TTC549 (cell line): ENCODE data around the gene MNT.
"Not testable (repeated sequence)": the region's sequence is repeated elsewhere in the genome, so short reads cannot be mapped to it uniquely, and the experiment has no call there.

Experiments used
- FAIRE-seq: peaks from 2 replicates; lab custom pipeline; 2012; peaks lifted over from hg19 to GRCh38; lab: Jason Lieb, UNC

Gene MNT, protein sequence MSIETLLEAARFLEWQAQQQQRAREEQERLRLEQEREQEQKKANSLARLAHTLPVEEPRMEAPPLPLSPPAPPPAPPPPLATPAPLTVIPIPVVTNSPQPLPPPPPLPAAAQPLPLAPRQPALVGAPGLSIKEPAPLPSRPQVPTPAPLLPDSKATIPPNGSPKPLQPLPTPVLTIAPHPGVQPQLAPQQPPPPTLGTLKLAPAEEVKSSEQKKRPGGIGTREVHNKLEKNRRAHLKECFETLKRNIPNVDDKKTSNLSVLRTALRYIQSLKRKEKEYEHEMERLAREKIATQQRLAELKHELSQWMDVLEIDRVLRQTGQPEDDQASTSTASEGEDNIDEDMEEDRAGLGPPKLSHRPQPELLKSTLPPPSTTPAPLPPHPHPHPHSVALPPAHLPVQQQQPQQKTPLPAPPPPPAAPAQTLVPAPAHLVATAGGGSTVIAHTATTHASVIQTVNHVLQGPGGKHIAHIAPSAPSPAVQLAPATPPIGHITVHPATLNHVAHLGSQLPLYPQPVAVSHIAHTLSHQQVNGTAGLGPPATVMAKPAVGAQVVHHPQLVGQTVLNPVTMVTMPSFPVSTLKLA

DNA sequence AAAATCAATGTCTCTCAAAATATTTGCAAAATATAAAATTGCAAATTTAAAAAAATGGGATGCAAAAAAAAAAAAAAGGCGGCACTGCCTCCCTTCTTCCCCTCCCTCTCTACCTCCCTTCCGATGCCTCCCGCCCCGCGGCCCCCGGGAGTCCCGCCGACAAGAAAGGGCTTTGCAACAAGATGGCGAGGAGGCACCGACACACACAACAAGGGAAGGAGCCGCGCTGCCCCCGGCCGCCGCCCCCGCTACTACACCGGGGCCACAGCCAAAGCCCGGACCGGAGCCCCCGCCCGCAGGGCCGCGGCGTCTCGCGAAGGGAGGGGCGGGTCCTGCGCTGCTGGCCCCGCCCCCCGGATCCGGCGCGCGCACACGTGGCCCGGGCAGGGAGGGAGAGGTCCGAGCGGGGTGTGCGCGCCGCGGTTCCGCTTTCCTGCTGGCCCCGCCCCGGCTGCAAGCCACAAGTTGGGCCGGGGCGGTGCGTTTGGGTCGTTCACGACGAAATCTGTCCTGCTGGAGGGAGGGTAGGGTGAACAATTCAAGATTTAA, at the start of gene MNT:
TSS of gene MNT (minus strand) at position 184 of the 549 bp plus-strand sequence. CDS start 348 bp downstream, outside the sequence.
- FAIRE-seq: no peak

DNA sequence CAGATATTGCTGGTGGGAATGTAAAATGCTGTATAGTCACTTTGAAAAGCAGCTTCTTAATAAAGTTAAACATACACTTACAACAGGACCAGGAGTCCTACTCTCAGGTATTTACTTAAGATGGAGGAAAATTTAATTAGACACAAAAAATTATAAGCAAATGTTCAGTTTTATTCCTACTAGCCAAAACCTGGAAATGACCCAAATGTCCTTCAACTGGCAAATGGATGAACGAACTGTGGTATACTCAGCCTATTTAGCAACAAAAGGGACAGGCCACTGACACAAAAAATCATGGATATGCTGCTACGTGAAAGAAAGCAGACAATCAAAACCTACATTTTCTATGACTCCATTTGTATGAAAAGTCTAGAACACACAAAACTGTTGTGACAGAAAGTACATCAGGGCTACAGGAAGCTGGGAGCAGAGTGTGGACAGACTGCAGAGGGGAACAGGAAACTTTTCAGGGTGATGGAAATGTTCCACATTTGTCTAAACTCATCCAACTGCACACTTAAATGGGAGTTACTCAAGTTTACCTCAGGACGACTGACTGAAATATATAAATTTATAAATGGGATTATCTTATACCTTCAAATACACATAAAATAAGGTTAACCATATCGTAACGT, 49.3 kb upstream of the MNT start:
- FAIRE-seq: no peak

DNA sequence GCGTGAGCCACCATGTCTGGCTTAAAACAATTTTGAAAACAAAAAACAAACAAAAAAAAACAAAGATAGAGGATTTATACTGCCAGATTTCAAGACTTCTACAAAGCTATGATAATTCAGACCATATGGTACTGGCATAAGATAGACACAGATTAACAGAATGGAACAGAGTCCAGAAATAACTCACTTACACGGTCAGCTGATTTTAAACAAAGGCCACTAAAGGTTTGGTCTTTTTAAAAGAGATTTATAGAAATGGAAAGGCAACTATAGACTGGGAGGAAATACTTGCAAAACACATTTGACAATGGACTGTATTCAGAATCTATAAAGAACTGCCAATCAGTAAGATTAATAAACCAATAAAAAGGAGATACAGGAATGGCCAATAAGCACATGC, 48.6 kb upstream of the MNT start:
- FAIRE-seq: no peak

DNA sequence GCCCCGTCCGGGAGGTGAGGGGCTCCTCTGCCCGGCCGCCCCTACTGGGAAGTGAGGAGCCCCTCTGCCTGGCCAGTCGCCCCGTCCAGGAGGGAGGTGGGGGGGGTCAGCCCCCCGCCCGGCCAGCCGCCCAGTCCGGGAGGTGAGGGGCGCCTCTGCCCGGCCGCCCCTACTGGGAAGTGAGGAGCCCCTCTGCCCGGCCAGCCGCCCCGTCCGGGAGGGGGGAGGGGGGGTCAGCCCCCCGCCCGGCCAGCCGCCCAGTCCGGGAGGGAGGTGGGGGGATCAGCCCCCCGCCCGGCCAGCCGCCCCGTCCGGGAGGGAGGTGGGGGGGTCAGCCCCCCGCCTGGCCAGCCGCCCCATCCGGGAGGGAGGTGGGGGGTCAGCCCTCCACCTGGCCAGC, 46.6 kb upstream of the MNT start:
- FAIRE-seq: not testable (repeated sequence)

DNA sequence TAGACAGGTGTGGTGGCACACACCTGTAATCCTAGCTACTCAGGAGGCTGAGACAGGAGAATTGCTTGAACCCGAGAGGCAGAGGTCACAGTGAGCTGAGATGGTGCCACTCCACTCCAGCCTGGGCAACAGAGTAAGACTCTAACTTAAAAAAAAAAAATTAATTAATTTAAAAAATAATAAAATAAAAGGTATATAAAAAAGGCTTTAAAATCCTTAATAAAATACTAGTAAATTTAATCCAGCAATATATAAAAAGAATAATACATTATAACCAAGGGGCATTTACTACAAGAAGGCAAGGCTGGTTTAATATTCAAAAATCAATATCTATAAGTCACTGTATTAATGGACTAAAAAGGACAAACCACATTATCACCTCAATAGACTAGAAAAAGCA, 44.8 kb upstream of the MNT start:
- FAIRE-seq: no peak

DNA sequence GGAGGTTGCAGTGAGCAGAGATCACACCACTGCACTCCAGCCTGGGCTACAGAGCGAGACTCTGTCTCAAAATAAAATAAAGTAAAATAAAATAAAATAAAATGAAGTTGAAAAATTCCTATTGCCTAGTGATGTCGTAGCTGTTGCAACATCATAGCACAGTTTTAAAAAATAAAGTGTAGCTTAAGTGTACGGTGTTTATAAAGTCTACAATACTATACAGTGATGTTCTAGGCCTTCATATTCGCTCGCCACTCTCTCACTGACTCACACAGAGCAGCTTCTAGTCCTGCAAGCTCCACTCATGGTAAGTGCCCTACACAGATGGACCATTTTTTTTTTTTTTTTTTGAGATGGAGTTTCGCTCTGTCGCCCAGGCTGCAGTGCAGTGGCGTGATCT, 43.5 kb upstream of the MNT start:
- no peak for FAIRE-seq

DNA sequence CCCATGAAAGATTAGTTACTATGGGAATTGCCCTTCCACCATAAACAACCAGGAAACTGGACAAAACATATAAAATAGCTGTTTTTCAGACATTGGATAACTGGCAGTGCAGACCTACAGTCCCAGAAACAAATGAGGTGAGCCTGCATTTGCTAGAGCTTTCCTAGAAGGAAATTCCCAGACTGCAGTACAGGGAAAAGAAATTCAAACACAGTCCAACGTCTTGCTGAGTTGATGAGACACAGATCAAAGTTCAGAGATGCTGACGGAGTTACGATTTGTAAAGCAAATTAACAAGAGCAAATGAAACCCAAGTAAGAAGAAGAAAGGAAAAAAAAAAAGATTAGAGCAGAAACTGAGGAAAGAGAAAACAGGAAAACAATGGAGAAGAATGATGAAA, 41.3 kb upstream of the MNT start:
- FAIRE-seq: no peak

DNA sequence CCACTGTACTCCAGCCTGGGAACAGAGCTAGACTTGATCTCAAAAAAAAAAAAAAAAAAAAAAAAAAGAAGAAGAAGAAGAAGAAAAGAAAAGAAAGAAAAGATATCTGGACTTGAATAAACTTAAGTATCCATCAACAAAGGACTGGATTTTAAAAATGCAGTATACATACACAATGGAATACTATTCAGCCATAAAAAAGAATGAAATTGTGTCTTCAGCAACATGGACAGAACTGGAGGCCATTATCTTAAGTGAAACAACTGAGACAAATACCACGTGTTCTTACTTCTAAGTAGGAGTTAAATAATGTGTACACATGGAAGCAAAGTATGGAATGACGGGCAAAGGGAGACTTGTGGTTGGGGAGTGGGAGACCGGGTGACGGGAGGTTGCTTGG, 40.1 kb upstream of the MNT start:
- no peak for FAIRE-seq

DNA sequence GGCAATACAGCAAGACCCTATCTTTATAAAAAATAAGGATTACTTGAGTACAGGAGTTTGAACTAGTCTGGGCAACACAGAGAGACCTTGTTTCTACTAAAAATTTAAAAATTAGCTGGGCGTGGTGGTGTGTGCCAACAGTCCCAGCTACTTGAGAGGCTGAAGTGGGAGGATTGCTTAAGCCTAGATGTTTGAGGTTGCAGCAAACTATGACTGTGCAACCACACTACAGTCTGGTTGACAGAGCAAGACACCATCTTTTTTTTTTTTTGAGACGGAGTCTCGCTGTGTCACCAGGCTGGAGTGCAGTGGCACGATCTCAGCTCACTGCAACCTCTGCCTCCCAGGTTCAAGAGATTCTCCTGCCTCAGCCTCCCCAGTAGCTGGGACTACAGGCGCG, 39.1 kb upstream of the MNT start:
- FAIRE-seq: not testable (repeated sequence)

DNA sequence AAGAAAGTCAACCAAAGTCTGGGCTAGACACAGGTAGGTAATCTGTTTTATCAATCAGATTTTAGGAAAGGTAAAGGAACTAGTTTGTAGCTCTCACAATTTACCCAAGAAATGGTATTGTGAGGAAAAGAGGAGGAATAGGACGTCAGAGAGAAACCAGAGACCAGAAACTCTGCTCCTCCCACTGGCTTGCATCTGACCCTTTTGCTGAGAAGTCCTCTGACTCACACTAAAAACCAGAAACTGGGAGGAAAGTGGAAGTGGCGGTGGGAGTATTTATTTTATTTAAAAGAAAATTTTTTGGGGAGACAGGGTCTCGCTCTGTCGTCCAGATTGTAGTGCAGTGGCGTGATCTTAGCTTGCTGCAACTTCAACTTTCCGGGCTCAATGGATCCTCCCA, 38.0 kb upstream of the MNT start:
- no peak for FAIRE-seq

DNA sequence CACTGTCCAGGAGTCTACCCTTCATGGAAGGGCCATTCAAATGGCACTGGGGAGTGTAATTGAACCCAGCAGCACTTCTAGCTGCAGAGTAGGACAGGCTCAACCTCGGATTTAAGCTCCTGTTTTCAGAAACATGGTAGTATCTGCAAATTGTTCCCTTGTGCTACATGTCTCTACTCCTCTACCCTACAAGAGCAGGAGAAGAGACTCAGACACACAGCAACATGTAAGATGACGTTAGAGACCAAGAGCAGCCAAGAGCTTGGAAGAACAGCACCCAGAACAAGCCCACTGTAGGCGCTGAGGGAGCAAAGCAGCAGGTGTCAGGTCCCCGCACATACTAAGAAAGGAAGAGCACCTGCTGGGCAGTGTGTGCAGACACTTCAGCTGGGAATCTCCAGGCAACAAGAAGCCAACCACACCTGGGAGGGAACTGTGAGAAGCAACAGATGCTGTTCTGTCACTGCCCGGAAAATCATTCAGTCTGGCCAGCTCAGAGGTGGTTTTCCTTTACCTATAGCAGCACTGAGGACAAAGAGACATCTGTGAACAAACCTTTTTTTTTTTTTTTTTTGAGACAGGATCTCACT, 35.6 kb upstream of the MNT start:
- FAIRE-seq: no peak

DNA sequence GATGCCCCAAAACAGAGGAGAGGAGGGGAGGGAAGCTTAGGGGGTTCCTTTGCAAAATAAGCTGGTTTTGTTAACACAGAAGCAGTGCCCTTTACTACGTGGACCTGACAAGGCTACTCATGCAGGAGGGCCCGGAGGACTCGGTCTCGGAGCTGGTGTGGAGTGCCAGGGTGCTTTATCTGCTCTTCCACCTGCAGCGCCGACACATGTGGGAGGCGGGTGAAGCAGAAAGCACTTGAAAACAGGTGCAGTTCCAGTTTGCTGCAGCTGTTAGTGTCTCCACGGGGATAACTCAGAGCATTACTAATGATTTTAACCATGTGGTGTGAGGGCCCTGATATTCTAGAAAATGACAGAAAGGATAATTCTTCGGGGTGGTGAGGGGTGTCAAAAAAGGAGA, 35.0 kb upstream of the MNT start:
- no peak for FAIRE-seq

DNA sequence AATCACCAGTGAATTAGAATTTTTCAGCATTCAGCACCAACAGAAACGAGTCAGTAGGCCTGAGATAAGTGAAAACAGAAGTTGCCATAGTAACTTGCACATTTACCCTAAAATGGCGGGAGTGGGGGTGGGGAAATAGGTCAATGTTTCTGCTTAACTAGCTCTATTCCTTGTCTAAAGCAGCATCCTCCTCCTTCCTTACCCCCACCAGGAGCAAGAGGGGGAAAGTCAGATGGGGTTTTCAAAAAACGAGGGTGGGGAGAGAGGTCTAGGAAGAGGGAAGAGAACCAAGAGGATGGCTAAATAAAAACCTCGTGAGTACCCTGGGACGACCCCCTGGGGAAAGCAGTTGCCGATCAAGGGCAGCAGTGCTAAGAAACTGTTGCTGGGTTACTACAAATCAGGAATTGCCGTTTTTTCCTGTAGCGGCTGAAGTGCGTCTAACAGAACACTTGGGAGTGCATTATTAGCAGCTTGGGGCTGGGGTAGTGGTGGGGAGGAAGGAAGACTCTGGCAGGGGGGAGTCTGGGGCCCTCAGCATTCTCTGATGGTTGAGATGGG, 34.4 kb upstream of the MNT start:
- no peak for FAIRE-seq

DNA sequence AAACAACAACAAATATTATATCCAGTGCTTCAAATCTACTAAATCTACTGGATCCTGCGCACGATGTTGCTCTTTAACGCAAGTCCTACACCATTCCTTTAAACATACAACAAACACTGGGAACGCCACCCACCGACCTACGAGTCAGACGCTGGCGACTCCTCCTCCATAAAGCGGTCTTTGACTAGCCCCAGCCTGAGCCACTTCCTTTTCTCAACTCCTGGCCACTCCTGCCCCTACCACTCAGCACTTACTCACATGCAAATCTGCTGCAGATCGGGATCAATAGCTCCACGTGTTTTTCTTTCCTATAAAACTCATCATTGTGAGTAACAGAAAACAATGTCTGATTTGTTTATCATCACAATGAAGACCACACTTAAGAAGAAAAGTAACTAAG, 32.8 kb upstream of the MNT start:
- FAIRE-seq: no peak

DNA sequence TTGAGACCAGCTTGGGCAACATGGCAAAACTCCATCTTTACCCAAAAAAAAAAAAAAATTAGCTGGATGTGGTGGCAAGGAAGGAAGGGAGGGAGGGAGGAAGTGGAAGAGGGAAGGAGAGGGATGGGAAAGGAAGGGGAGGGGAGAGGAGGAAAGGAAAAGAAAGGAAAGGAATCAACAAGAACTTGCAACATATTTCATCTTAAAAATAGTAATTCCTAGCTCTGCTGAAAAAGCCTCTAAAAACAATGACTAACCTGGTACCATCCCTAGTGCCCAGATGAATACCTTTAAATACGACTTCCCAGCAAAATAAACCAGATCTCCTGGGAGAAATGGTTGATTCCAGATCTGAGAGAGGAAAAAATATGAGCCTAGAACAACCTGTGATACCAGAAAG, 27.1 kb upstream of the MNT start:
- no peak for FAIRE-seq

DNA sequence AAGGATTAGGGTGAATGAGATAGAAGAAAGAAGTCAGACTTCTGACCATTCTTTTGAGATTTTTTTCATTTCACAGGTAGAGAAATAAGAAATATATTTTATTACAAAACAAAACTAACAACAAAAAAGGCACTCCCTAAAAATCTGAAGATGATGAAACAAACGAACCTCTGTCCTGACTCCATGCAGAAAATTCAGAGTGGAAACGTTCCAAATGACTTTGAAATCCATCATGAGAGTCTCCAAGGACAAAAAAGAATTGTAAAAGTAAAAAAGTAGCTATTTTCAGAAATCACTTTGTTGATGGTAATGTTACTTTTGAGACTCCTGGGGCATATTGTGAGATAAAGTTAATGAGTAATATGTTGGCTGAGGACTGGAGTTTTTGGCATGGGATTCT, 26.4 kb upstream of the MNT start:
- no peak for FAIRE-seq

DNA sequence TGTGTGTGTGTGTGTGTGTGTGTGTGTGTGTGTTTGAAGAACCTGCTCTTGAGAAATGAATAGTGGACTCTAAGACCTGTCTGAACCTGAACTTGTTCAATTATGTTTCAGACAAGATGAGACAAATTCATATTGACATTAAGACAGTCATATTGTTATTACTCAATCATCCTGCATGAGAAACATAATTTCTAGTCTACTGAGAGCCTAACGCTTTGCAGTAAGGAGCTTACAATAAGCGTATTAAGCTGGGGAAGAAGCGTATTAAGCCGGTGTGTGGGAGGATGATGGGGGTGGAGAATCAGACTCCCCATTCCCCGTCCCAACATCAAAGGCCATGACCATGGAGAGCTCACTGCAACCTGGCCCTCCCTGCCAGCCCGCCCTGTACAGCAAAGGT, 22.4 kb upstream of the MNT start:
- FAIRE-seq: no peak

DNA sequence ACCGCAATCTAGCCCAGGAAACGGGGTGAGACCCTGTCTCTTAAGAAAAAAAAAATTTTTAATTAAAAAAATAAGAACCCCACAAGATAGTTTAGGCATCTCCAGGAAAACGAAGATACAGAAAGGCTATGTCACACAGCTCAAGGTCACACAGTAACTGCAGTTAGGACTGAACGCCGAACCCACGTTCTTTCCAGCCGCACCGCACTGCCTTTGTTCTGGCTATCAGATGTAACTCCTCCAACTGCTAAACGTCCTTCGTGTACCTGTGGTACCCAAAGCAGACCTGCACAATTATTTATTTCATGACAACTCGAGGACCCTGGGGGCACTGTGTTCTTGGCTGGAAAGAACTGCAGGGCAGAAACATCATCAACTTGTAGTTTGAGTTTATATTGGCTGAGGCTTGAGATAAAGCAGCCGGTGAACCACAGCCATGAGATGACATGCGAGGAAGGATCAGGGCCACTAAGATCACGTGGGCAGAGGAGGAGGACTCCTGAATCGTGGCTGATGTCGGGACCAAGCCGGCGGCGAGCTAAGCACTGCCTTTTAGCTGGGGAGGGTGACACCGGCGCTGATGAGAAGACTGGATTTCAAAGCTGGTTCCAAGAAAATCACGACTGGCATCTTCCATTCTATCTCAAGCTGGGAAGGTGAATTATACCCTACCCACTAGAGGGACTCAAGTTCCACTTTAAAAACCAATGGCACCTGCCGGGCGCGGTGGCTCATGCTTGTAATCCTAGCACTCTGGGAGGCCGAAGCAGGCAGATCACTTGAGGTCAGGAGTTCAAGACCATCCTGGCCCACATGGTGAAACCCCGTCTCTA, 20.7 kb upstream of the MNT start:
- FAIRE-seq: no peak

DNA sequence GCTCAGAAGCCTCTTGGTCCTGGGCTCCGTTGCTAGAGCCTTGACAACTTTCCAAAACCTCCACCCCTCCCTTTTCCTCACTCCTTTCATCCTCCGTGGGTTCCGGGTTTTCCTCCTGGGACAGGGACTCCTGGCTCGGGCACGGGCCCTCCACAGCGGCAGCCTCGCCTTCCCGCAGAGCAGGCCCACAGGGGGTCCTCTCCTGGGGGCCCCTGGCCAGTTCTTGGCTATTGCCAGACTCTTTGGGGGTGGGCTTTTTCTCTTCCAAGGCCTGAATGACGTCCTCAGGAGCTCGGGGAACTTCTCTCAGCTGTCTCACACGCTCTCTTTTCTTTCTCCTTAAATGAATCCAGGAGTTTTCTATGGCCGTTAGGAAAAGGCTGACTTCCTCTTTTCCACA, 19.3 kb upstream of the MNT start:
- no peak for FAIRE-seq

DNA sequence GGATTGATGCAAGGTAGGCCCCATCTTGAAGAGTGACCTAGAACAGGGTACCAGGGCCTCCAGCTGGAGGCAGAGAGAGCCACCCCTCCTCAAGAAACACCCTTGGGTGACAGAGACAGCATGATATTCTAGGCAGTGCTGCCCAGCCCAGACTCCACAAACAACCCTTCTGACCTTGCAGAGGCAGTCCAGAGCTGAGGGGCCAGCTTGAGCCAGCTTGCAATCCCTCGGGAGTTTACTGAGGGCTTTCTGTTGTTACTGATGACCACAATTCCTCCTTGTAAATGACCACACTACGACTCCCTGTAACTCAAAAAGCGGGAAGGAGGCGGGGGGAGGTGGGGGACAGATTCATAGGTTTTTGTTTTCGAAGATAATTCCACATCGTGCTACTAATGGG, 18.6 kb upstream of the MNT start:
- no peak for FAIRE-seq

DNA sequence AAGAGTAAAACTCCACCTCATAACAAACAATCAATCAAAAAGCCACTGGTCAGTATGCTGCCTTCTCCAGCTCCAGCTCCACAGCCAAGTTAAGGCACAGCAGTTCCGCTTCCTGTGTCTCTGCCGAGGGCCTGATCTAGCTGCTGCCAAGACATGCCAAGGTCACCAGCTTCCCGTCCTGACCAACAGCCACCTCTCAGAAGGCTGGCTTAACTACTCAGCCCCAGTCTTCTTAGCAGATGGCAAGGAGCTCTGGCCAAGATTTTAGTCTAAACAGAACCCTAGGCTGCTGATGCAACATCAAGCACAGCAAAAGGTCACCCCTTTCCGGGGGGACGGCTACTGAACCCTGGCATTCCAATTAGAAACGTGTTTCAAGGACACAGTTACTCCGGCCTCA, 17.7 kb upstream of the MNT start:
- no peak for FAIRE-seq
